Keratinocyte (primary cell): ENCODE measurements around the gene VKORC1L1.
"Not testable (repeated sequence)": the region's sequence is repeated elsewhere in the genome, so short reads cannot be mapped to it uniquely, and the experiment has no call there.

Experiments
- CTCF ChIP-seq, 3 experiments: IDR thresholded peaks in 1 of 3; conservative IDR thresholded peaks in 1 of 3; optimal IDR thresholded peaks in 1 of 3; 2 replicates in 2 of 3; 3 replicates in 1 of 3; pipeline versions ENCODE3 to v1.5.1; 2011; ENCODE audit warnings: low read length in 3 of 3, mild to moderate bottlenecking in 3 of 3, moderate library complexity in 2 of 3, control low read depth in 1 of 3, inconsistent platforms in 1 of 3; ENCODE audit not compliant: insufficient read depth in 2 of 3; ENCODE audit errors: extremely low read depth in 1 of 3
- EZH2 ChIP-seq: IDR thresholded peaks from one replicate; pipeline ENCODE4 v1.6.1; 2012; ENCODE audit warnings: inconsistent platforms, mild to moderate bottlenecking, low read length, moderate library complexity

- TF ChIP-seq CTCF (optimal IDR thresholded peaks at IDR 0.05 in 1 of 3, IDR thresholded peaks at IDR 0.05 in 1 of 3, conservative IDR thresholded peaks at IDR 0.05 in 1 of 3; ENCODE audit: extremely low read depth in 1 of 3, insufficient read depth in 2 of 3, low read length in 3 of 3); EZH2: not testable (repeated sequence)
These were observed 35.3 kb upstream of the VKORC1L1 start for GRCh38 chr7:65837541-65837956.
